Measurements from ENCODE around the gene H1-8.

DNA sequence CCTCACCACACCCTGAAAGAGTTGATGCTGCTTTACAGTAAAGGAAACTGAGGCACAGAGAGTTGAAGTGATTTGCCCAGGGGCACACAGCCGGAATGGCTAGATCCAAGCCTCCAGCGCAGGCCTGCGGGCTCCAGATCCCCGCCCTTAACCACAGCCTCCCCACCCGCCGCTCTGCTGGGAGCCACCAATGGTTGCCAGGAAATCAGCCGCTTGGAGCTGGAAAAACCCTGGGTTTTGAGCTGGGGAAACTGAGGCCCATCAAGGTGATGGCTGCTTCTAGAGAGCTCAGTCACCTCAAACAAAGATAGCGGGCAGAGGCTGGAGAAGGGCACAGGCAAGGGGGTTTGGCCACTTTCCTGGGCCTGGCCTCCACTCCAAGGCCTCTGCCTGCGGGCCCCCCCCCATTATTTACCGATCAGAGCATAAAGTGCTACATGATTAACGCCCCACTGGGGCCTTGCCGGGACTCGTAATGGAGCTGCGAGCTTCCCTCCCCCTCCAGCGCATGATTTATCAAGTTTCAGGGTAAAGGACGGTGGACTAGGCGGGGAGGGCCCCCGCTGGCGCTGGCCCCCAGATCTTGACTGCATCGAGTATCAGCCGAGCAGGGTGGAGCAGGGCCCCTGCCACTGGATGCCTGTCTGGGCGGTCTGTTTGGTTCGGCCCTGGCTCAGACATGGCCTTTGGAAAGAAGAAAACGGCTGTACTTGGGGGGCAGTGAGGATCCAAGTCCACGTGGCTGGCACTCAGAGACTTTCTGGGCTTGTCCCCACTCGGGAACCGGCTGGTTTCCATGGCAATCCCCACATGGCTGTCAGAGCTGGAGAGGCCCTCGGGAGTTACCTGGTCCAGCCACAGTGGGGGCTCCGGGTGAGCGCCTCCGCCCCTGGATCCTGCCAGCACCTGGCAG is 54.4 kb downstream of the H1-8 start:
- TF ChIP-seq YY1 (IDR thresholded peaks at IDR 0.05; ENCODE audit: insufficient read depth, insufficient read length) (no peak), SUZ12 (IDR thresholded peaks at IDR 0.05; ENCODE audit: extremely low read depth, insufficient read depth, insufficient read length) (no peak), ZNF274 (IDR thresholded peaks at IDR 0.05; ENCODE audit: low read depth, low read length) (no peak)

Measured in NT2/D1 (cell line).